Natural killer cell (primary cell): ENCODE results near the gene ZNF366. TPM values are rescaled to one million over a fixed set of nuclear protein-coding genes. Genes with fewer than 3 reads are reported as not detected.

ENCODE experiments used
- ATAC-seq, 3 donors: fragments of 150-1000 bp in 2 of 3; fragments of 200-7000 bp in 1 of 3; cut with Tn5 transposase; 1 replicate in 1 of 3; 2 replicates in 2 of 3; pipeline ENCODE4 v1.10.0; 2021; ENCODE audit warnings: mild to moderate bottlenecking in 2 of 3, moderate library complexity in 2 of 3
- DNase-seq, 2 donors: peaks; one replicate each; pipeline versions ENCODE4 v3.0.0 to v3.0.0-alpha.2; 2013 to 2021; ENCODE audit warnings: mixed read lengths in 1 of 2
- H3K27ac ChIP-seq: one replicate; pipeline ENCODE4 v1.5.1; 2013; ENCODE audit warnings: mild to moderate bottlenecking, low read length
- H3K27me3 ChIP-seq: one replicate; pipeline ENCODE4 v1.6.1; 2013; ENCODE audit warnings: low read length; ENCODE audit not compliant: control insufficient read depth, insufficient read depth
- H3K36me3 ChIP-seq: one replicate; pipeline ENCODE4 v1.6.1; 2013; ENCODE audit warnings: low read length; ENCODE audit not compliant: control insufficient read depth, insufficient read depth
- H3K4me1 ChIP-seq: one replicate; pipeline ENCODE4 v1.6.1; 2013; ENCODE audit warnings: low read length; ENCODE audit not compliant: control insufficient read depth, insufficient read depth
- H3K4me3 ChIP-seq: one replicate; pipeline ENCODE4 v1.5.1; 2013; ENCODE audit warnings: low read length
- H3K9me3 ChIP-seq: one replicate; pipeline ENCODE4 v1.6.1; 2013; ENCODE audit warnings: low read length; ENCODE audit not compliant: control insufficient read depth, insufficient read depth
- H3K27ac Mint-ChIP-seq, 2 donors: one replicate each; pipeline ENCODE4 v1.8.0; 2022; ENCODE audit warnings: mild to moderate bottlenecking in 2 of 2, mixed read lengths in 2 of 2, moderate library complexity in 1 of 2
- H3K27me3 Mint-ChIP-seq, 2 donors: one replicate each; pipeline ENCODE4 v1.8.0; 2022; ENCODE audit warnings: low read depth in 2 of 2, mixed read lengths in 2 of 2
- H3K36me3 Mint-ChIP-seq: one replicate; pipeline ENCODE4 v1.8.0; 2022; ENCODE audit warnings: mixed read lengths
- H3K4me1 Mint-ChIP-seq, 2 donors: one replicate each; pipeline ENCODE4 v1.8.0; 2022; ENCODE audit warnings: mixed read lengths in 2 of 2
- H3K4me3 Mint-ChIP-seq: one replicate; pipeline ENCODE4 v1.8.0; 2022; ENCODE audit warnings: mild to moderate bottlenecking, moderate library complexity, mixed read lengths
- H3K9me3 Mint-ChIP-seq, 2 donors: one replicate each; pipeline ENCODE4 v1.8.0; 2022; ENCODE audit warnings: mixed read lengths in 2 of 2
- CTCF ChIP-seq: fragments of 200-600 bp; IDR thresholded peaks from one replicate; pipeline ENCODE4 v1.8.0; 2022; ENCODE audit warnings: antibody characterized with exemption
- WGBS: methylation state at CpG from one replicate; pipeline ENCODE4 v1.1.7; 2013; ENCODE audit warnings: missing lambda C conversion rate; ENCODE audit not compliant: insufficient coverage; 5-methylcytosine and 5-hydroxymethylcytosine counted together
- intact Hi-C: fragments of 100-400 bp; cut with micrococcal nuclease; formaldehyde crosslinking; loops from one replicate; pipeline ENCODE4 v1.14.2; 2022
- total RNA-seq, 4 donors: library from RNA; stranded (reverse); fragments of 120-200 nt in 1 of 4; gene quantifications; one replicate each; pipeline versions ENCODE4 v1.2.3 to v1.2.4, GENCODE V29; 2013 to 2022

ZNF366 gene
- total RNA-seq, 3 donors from 2014 or later (not counting 1 experiment from before 2014, with no cell fraction given) = 0.54 TPM; not detected in 2

- H3K4me1 Mint-ChIP-seq = no peaks in the 10 kb centered on the region
- Histone ChIP-seq H3K36me3 (no peaks in the 10 kb centered on the region), H3K9me3 (no peaks in the 10 kb centered on the region), H3K27me3 (no peaks in the 10 kb centered on the region), H3K27ac (no peak overlapping the region), H3K4me1 (no peaks in the 10 kb centered on the region), H3K4me3 (no peak overlapping the region)
- ATAC-seq (no peak), DNase-seq (no peak)
- no peaks in the 10 kb centered on the region for H3K36me3 Mint-ChIP-seq
- no peak overlapping the region for H3K27ac Mint-ChIP-seq
- H3K27me3 Mint-ChIP-seq = peaks cover 5 to 7% of the 10 kb centered on the region in 2 donors
- H3K9me3 Mint-ChIP-seq = no peaks in the 10 kb centered on the region
- no peak overlapping the region for H3K4me3 Mint-ChIP-seq
- intact Hi-C loops = no loop called here
- WGBS = 95% methylated on average over 1 of the region's 2 CpGs
- no peak for TF ChIP-seq CTCF
Measured at GRCh38 chr5:72498284-72498683, 8.9 kb downstream of the ZNF366 start.

GRCh38 chr5:72497823-72498222 is 9.4 kb downstream of the ZNF366 start:
- no peaks in the 10 kb centered on the region for H3K36me3 Mint-ChIP-seq
- H3K27ac ChIP-seq = no peak overlapping the region
- H3K9me3 Mint-ChIP-seq = no peaks in the 10 kb centered on the region
- H3K4me3 ChIP-seq = no peak overlapping the region
- WGBS = 100% methylated on average over 1 of the region's 3 CpGs
- no peak overlapping the region for H3K4me3 Mint-ChIP-seq
- no peak for ATAC-seq
- peaks cover 5 to 7% of the 10 kb centered on the region in 2 donors for H3K27me3 Mint-ChIP-seq
- intact Hi-C loops = no loop called here
- H3K36me3 ChIP-seq = no peaks in the 10 kb centered on the region
- H3K27ac Mint-ChIP-seq = no peak overlapping the region
- H3K27me3 ChIP-seq = no peaks in the 10 kb centered on the region
- no peak for DNase-seq
- no peaks in the 10 kb centered on the region for H3K4me1 Mint-ChIP-seq
- no peaks in the 10 kb centered on the region for H3K4me1 ChIP-seq
- TF ChIP-seq CTCF = no peak
- no peaks in the 10 kb centered on the region for H3K9me3 ChIP-seq

- H3K36me3 Mint-ChIP-seq = no peaks in the 10 kb centered on the region
- no peak overlapping the region for H3K4me3 Mint-ChIP-seq
- H3K9me3 Mint-ChIP-seq = no peaks in the 10 kb centered on the region
- peaks cover 5 to 7% of the 10 kb centered on the region in 2 donors for H3K27me3 Mint-ChIP-seq
- intact Hi-C loops = no loop called here
- H3K9me3 ChIP-seq = no peaks in the 10 kb centered on the region
- no peaks in the 10 kb centered on the region for H3K27me3 ChIP-seq
- DNase-seq (no peak), ATAC-seq (no peak)
- 82% methylated on average over 6 of the region's 6 CpGs for WGBS
- H3K27ac Mint-ChIP-seq = no peak overlapping the region
- no peak overlapping the region for H3K27ac ChIP-seq
- no peaks in the 10 kb centered on the region for H3K4me1 ChIP-seq
- H3K4me1 Mint-ChIP-seq = no peaks in the 10 kb centered on the region
- H3K4me3 ChIP-seq = no peak overlapping the region
- TF ChIP-seq CTCF = no peak
- no peaks in the 10 kb centered on the region for H3K36me3 ChIP-seq
Measured at GRCh38 chr5:72495410-72495809, 11.8 kb downstream of the ZNF366 start.

GRCh38 chr5:72494623-72495124 is 12.5 kb downstream of the ZNF366 start:
- H3K27ac ChIP-seq = no peak overlapping the region
- Mint-ChIP-seq H3K4me1 (no peaks in the 10 kb centered on the region), H3K27ac (no peak overlapping the region), H3K4me3 (no peak overlapping the region), H3K27me3 (peaks cover 5 to 7% of the 10 kb centered on the region in 2 donors), H3K36me3 (no peaks in the 10 kb centered on the region), H3K9me3 (no peaks in the 10 kb centered on the region)
- H3K4me3 ChIP-seq = no peak overlapping the region
- ATAC-seq (no peak), DNase-seq (no peak)
- intact Hi-C loops = no loop called here
- H3K27me3 ChIP-seq = no peaks in the 10 kb centered on the region
- no peaks in the 10 kb centered on the region for H3K9me3 ChIP-seq
- no peak for TF ChIP-seq CTCF
- no peaks in the 10 kb centered on the region for H3K4me1 ChIP-seq
- no peaks in the 10 kb centered on the region for H3K36me3 ChIP-seq
- 89% methylated on average over 3 of the region's 5 CpGs for WGBS
